Chondrocyte (in vitro differentiated cells): ENCODE results near the gene USP17L12. TPM values are rescaled to one million over a fixed set of nuclear protein-coding genes. Genes with fewer than 3 reads are reported as not detected.
"Not testable (repeated sequence)": the region's sequence is repeated elsewhere in the genome, so short reads cannot be mapped to it uniquely, and the experiment has no call there.

Experiments
- DNase-seq: peaks from one replicate; pipeline ENCODE4 v3.0.0; 2021; ENCODE audit warnings: mixed read lengths, low spot score
- H3K27ac Mint-ChIP-seq: one replicate; pipeline ENCODE4 v1.8.0; 2021; ENCODE audit warnings: mild to moderate bottlenecking, moderate library complexity, mixed read lengths; ENCODE audit not compliant: unreplicated experiment
- H3K27me3 Mint-ChIP-seq: 2 replicates; pipeline ENCODE4 v1.8.0; 2021; ENCODE audit warnings: low read depth, mixed read lengths
- H3K36me3 Mint-ChIP-seq: 2 replicates; pipeline ENCODE4 v1.8.0; 2021; ENCODE audit warnings: low read depth, mixed read lengths
- H3K4me1 Mint-ChIP-seq: 2 replicates; pipeline ENCODE4 v1.8.0; 2021; ENCODE audit warnings: low read depth, mild to moderate bottlenecking, mixed read lengths
- H3K4me3 Mint-ChIP-seq: one replicate; pipeline ENCODE4 v1.8.0; 2021; ENCODE audit warnings: mild to moderate bottlenecking, moderate library complexity, mixed read lengths; ENCODE audit not compliant: unreplicated experiment
- H3K9me3 Mint-ChIP-seq: 2 replicates; pipeline ENCODE4 v1.8.0; 2021; ENCODE audit warnings: low read depth, mixed read lengths
- long read RNA-seq: library from polyadenylated mRNA; stranded (forward); transcript quantifications from one replicate; pipeline ENCODE4 v2.0.0, GENCODE V29; 2021
- total RNA-seq: library from RNA; stranded (reverse); gene quantifications from 3 replicates; pipeline ENCODE4 v1.2.1, GENCODE V29; 2021

USP17L12 gene
- not detected in 3 replicates for total RNA-seq
- long read RNA-seq = 0 reads

DNA sequence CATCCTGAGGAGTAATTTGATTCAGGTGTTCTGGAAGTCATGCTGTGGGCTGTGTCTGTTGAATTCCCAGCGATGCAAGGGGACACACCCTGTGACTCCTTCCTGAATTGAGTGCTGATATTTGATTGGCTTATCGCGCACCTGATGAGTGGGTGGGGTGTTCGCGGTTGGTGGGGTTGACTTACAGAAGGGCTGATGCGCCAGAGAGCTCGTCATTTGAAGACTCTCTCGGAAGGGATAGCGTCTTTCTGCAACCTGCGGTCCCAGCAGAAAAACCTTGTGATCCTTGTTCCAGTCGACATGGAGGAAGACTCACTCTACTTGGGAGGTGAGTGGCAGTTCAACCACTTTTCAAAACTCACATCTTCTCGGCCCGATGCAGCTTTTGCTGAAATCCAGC, at the start of gene USP17L12:
TSS of gene USP17L12 (plus strand) at position 301 of the 400 bp plus-strand sequence. CDS start at position 301, 0 bp downstream.
- H3K27me3 Mint-ChIP-seq, H3K4me3 Mint-ChIP-seq, DNase-seq, H3K36me3 Mint-ChIP-seq, H3K9me3 Mint-ChIP-seq, H3K4me1 Mint-ChIP-seq, H3K27ac Mint-ChIP-seq: not testable (repeated sequence)

DNA sequence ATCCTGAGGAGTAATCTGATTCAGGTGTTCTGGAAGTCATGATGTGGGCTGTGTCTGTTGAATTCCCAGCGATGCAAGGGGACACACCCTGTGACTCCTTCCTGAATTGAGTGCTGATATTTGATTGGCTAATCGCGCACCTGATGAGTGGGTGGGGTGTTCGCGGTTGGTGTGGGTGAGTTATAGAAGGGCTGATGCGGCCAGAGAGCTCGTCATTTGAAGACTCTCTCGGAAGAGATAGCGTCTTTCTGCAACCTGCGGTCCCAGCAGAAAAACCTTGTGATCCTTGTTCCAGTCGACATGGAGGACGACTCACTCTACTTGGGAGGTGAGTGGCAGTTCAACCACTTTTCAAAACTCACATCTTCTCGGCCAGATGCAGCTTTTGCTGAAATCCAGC, 9.6 kb upstream of the USP17L12 start, which contains the start of gene USP17L10:
TSS of gene USP17L10 (plus strand) at position 301 of the 400 bp plus-strand sequence. CDS start at position 301, 0 bp downstream.
- H3K4me1 Mint-ChIP-seq, H3K4me3 Mint-ChIP-seq, H3K27ac Mint-ChIP-seq, H3K36me3 Mint-ChIP-seq, H3K9me3 Mint-ChIP-seq, DNase-seq, H3K27me3 Mint-ChIP-seq: not testable (repeated sequence)

GRCh38 chr4:9214701-9215100, 5.3 kb upstream of the USP17L12 start:
- not testable (repeated sequence) for H3K9me3 Mint-ChIP-seq, H3K36me3 Mint-ChIP-seq, H3K27ac Mint-ChIP-seq, H3K4me1 Mint-ChIP-seq, H3K27me3 Mint-ChIP-seq, H3K4me3 Mint-ChIP-seq
- peak; percentile 53 for DNase-seq

DNA sequence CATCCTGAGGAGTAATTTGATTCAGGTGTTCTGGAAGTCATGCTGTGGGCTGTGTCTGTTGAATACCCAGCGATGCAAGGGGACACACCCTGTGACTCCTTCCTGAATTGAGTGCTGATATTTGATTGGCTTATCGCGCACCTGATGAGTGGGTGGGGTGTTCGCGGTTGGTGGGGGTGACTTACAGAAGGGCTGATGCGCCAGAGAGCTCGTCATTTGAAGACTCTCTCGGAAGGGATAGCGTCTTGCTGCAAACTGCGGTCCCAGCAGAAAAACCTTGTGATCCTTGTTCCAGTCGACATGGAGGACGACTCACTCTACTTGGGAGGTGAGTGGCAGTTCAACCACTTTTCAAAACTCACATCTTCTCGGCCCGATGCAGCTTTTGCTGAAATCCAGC, 4.8 kb upstream of the USP17L12 start, which contains the start of gene USP17L11:
TSS of gene USP17L11 (plus strand) at position 301 of the 400 bp plus-strand sequence. CDS start at position 301, 0 bp downstream.
- H3K4me3 Mint-ChIP-seq, H3K27ac Mint-ChIP-seq, H3K4me1 Mint-ChIP-seq, H3K36me3 Mint-ChIP-seq, H3K9me3 Mint-ChIP-seq, DNase-seq, H3K27me3 Mint-ChIP-seq: not testable (repeated sequence)

- not testable (repeated sequence) for H3K4me3 Mint-ChIP-seq, H3K27me3 Mint-ChIP-seq, DNase-seq, H3K4me1 Mint-ChIP-seq, H3K27ac Mint-ChIP-seq, H3K36me3 Mint-ChIP-seq, H3K9me3 Mint-ChIP-seq
Observed at GRCh38 chr4:9224596-9224995, 4.6 kb downstream of the USP17L12 start, which contains the start of gene USP17L13. Gene USP17L13 (plus strand): TSS chr4:9224896. CDS start chr4:9224896, 0 bp downstream.

DNA sequence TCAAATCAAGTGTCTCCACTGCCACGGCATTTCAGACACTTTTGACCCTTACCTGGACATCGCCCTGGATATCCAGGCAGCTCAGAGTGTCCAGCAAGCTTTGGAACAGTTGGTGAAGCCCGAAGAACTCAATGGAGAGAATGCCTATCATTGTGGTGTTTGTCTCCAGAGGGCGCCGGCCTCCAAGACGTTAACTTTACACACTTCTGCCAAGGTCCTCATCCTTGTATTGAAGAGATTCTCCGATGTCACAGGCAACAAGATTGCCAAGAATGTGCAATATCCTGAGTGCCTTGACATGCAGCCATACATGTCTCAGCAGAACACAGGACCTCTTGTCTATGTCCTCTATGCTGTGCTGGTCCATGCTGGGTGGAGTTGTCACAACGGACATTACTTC, 10.3 kb downstream of the USP17L12 start:
- not testable (repeated sequence) for H3K9me3 Mint-ChIP-seq, H3K27me3 Mint-ChIP-seq, H3K4me3 Mint-ChIP-seq, H3K4me1 Mint-ChIP-seq, H3K36me3 Mint-ChIP-seq, H3K27ac Mint-ChIP-seq
- peak; percentile 69 for DNase-seq

GRCh38 chr4:9234085-9234484, 14.1 kb downstream of the USP17L12 start, which contains the start of gene USP17L15:
Gene USP17L15 (plus strand): TSS chr4:9234385. CDS start chr4:9234385, 0 bp downstream.
- H3K27me3 Mint-ChIP-seq, H3K4me1 Mint-ChIP-seq, DNase-seq, H3K36me3 Mint-ChIP-seq, H3K9me3 Mint-ChIP-seq, H3K4me3 Mint-ChIP-seq, H3K27ac Mint-ChIP-seq: not testable (repeated sequence)

DNA sequence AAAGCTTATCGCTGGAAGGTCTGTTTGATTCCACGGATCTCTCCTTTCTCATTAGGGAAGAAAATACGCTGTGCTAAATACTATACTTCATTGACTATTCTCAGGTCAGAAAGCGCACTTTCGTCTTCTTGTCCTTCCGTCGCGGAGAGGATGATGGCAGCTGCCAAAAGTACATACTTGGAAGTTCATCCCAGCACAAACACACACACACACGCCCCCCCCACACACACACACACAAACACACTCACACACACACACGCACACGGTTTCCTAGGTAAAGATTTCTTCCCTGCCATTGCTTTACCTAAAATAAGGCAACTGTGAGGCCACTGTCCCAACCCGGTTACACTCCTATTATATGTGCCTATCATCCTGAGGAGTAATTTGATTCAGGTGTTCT, 18.5 kb downstream of the USP17L12 start:
- peak; percentile 36 for DNase-seq
- not testable (repeated sequence) for H3K27ac Mint-ChIP-seq, H3K9me3 Mint-ChIP-seq, H3K36me3 Mint-ChIP-seq, H3K4me1 Mint-ChIP-seq, H3K27me3 Mint-ChIP-seq, H3K4me3 Mint-ChIP-seq

GRCh38 chr4:9243579-9243978, 23.6 kb downstream of the USP17L12 start, which contains the start of gene USP17L17:
Gene USP17L17 (plus strand): TSS chr4:9243879. CDS start chr4:9243879, 0 bp downstream.
- H3K4me1 Mint-ChIP-seq, H3K4me3 Mint-ChIP-seq, DNase-seq, H3K36me3 Mint-ChIP-seq, H3K27ac Mint-ChIP-seq, H3K27me3 Mint-ChIP-seq, H3K9me3 Mint-ChIP-seq: not testable (repeated sequence)

GRCh38 chr4:9247953-9248680, 28.2 kb downstream of the USP17L12 start, which contains the start of gene USP17L18:
Gene USP17L18 (plus strand): TSS chr4:9248630. CDS start chr4:9248630, 0 bp downstream.
- H3K27ac Mint-ChIP-seq, H3K9me3 Mint-ChIP-seq, H3K4me3 Mint-ChIP-seq, H3K27me3 Mint-ChIP-seq, H3K4me1 Mint-ChIP-seq, H3K36me3 Mint-ChIP-seq: not testable (repeated sequence)
- DNase-seq = peak; percentile 71

DNA sequence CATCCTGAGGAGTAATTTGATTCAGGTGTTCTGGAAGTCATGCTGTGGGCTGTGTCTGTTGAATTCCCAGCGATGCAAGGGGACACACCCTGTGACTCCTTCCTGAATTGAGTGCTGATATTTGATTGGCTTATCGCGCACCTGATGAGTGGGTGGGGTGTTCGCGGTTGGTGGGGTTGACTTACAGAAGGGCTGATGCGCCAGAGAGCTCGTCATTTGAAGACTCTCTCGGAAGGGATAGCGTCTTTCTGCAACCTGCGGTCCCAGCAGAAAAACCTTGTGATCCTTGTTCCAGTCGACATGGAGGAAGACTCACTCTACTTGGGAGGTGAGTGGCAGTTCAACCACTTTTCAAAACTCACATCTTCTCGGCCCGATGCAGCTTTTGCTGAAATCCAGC, 33.1 kb downstream of the USP17L12 start, which contains the start of gene USP17L19:
TSS of gene USP17L19 (plus strand) at position 301 of the 400 bp plus-strand sequence. CDS start at position 301, 0 bp downstream.
- H3K27ac Mint-ChIP-seq, DNase-seq, H3K36me3 Mint-ChIP-seq, H3K4me3 Mint-ChIP-seq, H3K27me3 Mint-ChIP-seq, H3K4me1 Mint-ChIP-seq, H3K9me3 Mint-ChIP-seq: not testable (repeated sequence)

GRCh38 chr4:9257824-9258223, 37.9 kb downstream of the USP17L12 start, which contains the start of gene USP17L20:
Gene USP17L20 (plus strand): TSS chr4:9258124. CDS start chr4:9258124, 0 bp downstream.
- not testable (repeated sequence) for H3K9me3 Mint-ChIP-seq, H3K27ac Mint-ChIP-seq, H3K27me3 Mint-ChIP-seq, H3K4me1 Mint-ChIP-seq, H3K36me3 Mint-ChIP-seq, DNase-seq, H3K4me3 Mint-ChIP-seq

DNA sequence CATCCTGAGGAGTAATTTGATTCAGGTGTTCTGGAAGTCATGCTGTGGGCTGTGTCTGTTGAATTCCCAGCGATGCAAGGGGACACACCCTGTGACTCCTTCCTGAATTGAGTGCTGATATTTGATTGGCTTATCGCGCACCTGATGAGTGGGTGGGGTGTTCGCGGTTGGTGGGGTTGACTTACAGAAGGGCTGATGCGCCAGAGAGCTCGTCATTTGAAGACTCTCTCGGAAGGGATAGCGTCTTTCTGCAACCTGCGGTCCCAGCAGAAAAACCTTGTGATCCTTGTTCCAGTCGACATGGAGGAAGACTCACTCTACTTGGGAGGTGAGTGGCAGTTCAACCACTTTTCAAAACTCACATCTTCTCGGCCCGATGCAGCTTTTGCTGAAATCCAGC, 42.6 kb downstream of the USP17L12 start, which contains the start of gene USP17L21:
TSS of gene USP17L21 (plus strand) at position 301 of the 400 bp plus-strand sequence. CDS start at position 301, 0 bp downstream.
- H3K9me3 Mint-ChIP-seq, H3K36me3 Mint-ChIP-seq, H3K4me1 Mint-ChIP-seq, DNase-seq, H3K27ac Mint-ChIP-seq, H3K27me3 Mint-ChIP-seq, H3K4me3 Mint-ChIP-seq: not testable (repeated sequence)
